ENCODE results near the gene SEL1L3.

Gene SEL1L3

DNA sequence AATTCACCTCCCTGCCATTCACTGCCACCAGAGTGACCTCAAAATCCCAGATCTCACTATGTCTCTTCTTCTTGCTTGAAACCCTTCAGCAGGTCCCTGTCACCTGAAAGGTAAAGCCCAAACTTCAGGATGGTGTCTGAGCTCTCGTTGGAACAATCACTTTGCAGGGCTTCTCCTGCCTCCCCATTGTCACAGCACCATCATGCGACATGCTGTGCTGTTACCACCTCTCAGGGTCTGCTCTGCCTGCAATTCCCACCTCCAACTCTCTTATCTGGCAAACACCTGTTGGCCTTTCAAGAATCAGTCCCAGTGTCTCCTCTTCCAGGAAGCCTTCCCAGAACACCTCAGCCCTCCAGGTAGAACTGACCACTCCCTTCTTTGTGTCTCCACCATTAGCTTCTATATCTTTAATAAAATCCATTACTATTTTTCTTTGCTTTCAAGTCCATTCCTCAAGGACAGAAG, 46.2 kb downstream of the SEL1L3 start:
- DNase-seq = no peak

DNA sequence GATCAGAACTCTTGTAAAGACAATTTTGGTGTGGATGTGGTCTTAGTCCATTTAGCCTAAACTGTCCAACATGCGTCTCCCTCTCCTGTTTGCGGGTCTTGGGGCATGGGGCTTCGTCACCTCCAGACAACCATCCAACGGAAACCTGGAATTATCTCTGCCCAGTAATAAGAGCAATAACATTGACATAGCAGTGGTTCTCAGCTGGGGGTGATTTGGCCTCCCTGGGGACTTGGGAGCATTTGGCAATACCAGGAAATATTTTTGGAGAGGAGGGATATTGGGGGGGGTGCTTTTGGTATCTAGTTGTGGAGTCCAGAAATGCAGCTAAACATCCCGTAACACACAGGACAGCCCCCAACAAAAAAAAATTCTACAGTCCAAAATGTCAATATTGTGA, 47.2 kb downstream of the SEL1L3 start:
- DNase-seq = peak; percentile 61

DNA sequence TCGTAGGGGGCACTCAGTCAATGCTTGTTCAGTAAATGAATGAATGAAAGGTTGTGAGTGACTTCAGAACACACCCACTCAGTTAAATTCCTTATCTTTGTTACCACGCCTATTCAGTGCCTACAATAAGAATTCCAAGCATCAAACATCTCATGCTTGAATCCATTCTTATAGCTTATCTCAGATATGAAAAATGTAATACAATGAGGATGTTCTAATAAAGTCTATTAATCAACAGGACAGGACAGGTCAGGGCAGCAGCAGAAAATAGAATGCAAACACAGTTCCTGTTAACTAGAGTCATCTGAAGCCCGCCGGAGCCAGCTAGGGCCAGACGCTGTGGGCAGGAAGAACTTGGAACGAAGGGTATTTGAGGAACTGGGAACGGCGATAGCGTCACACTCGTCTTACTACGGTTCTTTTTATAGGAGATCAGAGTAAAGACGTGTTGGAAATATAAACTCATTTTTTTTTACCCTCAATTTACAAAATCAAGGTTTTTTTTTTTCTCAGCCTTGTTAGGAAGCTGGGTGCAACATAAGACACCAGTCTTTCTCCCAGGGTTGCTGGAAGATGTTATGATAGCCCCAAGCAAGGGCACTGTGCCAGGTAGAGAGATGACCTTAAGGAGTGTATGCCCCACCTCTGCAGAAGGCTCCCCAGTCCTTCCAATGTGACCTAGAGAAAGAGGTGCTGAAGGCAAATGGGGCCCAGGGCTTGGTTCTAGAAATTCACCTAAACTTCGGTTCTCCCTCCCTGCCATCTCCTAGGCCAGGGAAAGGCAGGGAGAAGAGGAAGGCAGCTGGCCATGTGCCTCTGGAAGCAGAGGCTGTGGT, 48.3 kb downstream of the SEL1L3 start:
- DNase-seq = peak; percentile 44

DNA sequence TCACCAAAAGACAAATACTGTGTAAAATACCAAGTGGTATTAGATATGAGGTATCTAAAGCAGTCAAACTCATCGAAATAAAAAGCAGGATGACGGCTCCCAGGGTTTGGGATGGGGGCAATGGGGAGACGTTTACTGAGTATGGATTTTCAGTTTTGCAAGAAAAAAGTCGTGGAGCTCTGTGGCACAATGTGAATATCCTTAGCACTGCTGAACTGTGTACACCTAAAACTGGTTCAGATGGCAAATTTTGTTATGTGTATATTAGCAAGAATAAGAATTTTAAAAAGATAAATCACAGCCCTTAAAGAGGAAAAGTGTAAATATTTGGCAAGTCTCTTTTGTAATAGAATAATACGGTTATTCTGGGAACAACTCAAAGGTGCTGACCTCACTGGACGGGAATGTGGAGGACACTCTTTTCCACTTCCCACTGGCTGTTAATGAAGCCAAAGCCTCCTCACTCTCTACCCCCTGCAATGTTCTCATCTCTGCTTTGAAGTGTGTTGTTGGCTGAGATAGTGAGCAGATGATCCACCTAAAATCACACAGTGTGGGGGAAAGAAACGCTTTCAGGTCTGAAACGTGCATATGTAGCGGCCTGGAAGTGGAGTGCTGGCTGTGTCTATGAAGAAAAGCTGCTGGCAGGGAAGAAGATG, 49.2 kb downstream of the SEL1L3 start:
- peak; percentile 82 for DNase-seq

DNA sequence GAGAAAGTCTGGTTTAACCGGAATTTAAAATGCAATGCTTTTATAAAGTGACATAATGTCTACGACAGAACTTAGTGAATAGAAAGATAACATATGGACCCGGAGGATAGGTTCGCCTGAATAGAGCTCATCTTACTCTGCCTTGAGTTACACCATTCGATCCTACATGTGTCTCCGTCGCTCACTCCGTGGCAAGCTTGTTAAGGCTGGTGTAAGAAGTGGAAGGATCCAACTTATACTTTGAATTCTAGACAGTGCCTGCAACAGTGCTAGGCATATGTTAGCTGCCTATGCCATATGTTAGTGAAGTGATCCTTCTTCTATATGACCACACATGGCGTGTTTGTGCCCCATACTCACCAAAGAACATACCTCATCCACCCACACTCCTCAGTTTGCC, 50.9 kb downstream of the SEL1L3 start:
- peak; percentile 31 for DNase-seq

DNA sequence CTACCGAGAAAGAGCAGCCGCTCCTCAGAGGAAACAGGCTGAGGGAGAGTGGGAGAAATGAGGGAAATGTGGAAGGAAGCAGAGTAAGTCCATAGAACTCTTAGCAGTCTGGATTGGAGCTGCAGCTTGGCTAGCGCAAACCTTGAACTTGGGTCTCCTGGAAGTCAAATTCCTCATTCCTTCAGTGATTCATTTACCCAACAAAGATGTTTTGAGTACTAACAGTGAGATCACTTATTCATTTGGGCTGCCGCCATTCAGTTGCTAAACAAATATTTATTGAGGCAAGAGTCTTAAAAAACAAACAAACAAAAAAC, 51.5 kb downstream of the SEL1L3 start:
- peak; percentile 54 for DNase-seq

DNA sequence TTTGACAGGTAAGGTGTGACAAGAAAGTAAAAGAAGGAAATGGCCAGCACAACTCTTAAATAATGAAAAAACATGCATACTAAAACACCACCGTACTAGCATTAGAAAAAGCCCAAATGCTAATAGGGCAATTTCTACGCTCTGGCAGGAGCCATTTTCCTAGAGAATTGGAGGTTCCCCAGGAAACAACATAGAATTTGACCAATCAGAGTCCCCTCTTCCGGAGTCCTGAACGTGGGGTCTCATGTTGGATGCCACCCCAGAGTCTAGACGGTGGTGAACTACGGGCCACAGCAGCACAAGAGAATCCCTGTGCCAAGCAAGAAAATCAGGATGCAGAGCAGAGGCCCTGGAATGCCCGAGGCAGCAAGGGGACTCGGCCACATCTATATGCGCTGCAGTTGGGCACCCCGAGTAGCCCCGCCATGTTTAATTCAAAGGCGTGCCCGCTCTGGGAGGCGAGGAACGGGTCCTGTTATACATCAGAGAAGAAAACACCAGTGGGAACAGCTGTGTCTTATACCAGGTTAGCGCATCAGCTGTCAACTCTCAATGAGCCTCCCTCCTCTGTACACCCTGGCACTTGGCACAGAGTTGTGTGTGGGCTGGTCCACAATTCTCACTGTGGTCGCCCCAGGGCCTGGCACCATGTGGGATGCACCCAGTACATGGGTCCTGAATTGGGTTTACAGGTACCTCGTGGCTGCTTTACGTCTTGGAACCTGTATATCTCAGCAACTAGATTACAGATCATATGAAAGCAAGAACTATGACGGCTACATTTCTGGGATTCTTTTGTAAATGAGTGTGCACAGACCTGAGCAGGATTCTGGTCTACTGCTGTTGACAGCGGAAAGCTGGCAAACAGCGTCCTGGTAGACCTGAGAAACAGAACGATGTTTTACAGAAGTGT, 52.1 kb downstream of the SEL1L3 start:
- no peak for DNase-seq

DNA sequence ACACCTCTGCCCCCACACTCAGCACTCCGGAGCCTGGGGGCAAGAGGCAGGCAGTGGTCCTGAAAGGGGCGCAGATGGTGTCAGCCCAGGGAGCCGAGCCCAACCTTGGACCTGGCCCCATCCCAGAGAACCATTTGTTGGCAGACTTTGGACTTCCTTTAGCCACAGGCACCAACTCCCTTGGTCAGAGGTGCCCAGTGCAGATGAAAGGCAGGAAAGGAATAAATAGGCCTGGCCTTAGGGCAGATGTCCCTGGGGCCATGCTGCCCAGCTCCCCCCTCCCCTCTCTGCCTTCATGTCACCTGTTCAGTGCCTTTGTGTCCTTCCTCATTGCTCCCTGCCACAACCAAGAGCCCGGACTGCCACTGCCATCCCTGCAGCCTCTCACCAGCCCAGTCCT, 52.8 kb downstream of the SEL1L3 start:
- no peak for DNase-seq

DNA sequence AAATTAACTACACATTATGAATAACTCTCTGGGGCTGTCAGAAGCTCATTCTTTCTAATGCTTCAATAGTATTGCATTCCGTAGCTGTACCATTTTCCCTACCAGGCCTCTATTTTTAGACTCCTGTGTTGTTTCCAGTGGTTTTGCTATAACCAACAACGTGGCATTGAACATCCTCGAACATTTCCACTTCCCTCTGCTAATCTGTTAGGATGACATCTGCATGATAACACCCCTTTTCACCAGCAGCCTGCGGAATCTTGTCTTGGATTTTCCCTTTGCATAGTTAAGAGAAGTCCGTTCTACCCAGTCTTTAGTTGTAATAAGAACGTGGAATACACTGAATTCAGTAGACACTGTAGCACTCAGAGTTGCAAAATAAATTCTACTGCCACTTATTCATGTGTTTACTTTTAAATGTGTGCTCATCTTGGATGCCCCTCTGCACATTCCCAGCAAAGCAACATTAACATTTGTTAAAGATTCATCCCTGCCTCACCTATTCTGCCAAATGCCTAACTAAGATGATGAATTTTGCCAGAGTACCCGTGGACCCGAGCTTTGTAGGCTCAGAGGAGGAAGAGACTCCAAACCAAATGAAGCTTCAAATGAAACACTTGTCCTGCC, 55.6 kb downstream of the SEL1L3 start:
- DNase-seq = no peak

DNA sequence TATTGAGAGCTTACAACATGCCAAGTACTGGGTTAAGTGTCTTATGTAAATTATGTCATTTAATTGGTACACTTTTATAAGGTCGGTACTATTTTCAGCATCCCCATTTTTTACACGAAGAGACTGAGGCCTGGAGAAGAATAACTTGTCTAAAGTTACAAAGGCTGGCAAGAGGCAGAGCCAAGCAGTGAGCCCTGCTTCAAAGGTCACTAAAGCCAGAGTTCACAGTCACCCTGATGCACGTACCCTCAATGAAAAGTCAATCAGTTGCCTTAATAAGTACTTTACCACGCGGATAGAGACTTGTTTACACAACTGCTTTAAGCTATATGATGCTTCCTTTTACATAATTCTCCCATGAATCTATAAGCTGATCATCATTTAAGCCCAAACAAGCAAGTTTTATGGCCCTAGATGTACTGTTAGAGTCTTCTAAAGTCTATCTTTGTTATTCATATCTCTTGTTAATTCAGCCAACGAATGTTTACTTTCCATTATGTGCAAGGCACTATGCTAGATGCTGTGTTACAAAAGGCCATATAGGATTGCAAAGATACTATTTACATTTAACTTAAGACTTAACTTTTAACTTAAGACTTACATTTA, 57.4 kb downstream of the SEL1L3 start:
- no peak for DNase-seq

DNA sequence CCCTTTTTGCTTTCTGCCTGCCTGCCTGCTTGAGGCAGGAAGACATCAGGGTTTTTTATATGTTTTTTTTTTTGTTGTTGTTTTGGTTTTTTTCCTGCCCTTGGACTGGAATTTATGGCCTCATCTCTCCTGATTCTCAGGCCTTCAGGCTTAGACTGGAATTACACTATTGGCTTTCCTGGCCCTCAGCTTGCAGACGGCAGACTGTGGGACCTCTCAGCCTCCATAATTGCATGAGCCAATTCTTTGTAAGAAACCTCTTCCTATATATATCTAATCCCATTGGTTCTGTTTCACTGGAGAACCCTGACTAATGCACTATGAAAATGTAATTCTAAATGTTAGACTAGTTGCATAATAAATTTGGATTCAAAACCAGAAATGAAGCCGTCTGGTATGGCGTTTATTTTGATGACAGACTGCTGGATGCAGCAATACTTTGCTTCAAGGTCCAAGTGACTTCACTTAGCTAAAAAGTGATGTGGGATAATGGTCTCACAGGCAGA, 59.0 kb downstream of the SEL1L3 start:
- no peak for DNase-seq

DNA sequence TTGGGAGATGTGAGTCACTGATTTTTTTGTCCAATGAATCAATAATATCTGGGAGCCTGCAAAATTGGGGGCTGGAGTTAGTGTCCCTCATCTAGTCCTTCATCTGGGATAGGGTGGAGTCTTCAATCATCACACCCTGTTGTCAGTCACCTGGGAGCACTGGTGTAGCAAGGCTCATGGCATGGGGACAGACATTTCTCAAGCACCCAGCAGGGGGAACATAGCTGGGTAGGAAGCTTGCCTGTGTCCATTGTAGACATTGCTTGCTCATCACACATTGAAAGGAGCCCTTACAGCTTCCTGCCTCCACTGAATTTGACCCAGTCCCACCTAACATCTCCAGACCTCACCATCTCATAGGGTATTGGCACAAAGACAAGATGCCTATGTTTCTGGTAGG, 61.2 kb downstream of the SEL1L3 start:
- no peak for DNase-seq

DNA sequence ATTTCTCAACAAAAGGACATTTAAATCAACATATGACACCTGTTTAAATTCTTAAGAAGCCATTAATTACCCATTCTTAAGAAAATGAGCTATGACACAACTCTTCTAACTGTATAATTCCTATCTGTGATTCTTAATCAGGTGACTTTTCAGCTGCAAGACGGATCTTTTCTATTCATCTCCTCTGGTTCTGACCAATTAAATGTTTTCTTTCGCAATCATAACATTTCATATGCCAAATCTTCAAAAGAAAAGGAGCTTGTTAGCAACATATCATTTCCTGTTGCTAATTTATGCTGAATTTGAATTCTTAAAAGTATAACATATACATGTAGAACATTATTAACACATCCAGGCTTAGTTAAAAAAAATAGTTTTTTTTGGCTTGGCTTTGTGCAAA, 62.5 kb downstream of the SEL1L3 start:
- DNase-seq = no peak

DNA sequence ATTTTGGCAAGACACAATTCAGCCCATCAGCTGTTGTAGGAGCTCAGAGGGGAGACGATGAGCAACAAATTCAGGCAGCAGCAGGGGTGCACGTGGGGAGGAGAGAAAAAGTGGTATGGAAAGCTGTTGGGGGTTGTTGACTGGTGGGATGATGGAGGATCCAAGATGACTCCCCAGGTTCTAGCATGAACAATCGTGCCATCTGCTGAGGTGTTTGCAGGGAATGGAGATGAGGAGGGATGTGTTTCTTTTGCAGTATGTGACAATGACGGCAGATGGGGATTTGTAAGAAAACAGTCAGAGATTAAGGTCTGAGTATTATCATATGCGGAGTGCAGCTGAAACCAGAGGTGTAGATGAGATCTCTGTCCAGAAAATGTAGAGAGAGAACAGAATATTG, 63.3 kb downstream of the SEL1L3 start:
- DNase-seq = no peak

DNA sequence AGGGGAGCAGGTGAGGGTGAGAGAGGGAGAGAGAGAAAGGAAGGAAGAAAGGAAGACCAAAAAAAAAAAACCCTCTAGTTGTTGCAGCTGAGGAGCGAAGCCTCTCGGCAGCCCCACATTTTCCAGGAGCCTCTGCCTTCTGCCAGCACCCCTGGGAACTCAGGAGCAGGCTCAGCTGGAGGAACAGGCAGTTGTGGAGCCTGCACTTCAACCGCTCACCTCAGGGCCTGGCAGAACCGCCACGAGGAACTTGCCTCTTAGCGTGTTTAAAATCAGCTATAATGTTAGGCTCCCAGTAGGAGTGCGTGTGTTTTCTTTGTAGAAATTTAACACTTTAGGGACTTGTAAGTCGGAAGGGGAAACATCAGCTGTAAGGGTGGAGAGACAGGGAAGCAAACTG, 65.7 kb downstream of the SEL1L3 start:
- no peak for DNase-seq

DNA sequence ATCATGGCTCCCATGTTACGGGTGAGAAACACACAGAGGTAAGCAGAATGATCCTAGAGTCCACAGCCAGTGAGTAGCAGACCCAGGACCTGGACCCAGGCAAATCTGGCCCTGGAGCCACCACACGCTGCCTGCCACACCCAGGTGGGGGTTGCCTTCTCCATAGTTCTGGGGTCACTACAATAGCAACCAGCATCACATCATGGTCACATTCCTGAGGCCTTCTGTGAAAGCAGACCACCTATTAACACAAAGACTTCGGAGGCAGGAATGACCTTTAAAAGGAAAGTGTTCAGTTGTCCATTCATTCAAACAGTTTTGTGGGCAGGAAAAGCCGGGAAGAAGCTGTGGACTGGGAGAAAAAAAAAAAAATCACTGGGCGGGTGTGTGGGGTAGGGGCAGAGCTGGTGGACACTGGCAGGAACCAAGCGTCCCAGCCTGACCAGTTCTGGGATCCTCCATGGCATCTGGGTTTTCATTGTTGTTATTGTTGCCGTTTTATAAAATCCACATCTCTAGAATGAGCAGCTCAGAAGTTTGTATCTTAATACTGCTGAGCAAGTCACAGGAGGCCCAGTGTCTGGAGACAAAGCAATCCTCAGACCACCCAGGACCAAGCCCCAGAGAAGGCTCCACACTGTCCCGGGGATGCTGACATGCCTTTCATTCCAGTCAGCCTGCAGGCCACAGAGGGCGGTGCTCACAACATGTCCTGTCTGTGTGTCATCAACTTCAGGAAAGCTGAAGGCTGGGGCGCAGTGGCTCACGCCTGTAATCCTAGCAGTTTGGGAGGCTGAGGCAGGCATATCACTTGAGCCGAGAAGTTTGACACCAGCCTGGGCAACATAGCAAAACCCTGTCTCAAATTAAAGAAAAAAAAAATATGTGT, 67.0 kb downstream of the SEL1L3 start:
- peak; percentile 95 for DNase-seq

DNA sequence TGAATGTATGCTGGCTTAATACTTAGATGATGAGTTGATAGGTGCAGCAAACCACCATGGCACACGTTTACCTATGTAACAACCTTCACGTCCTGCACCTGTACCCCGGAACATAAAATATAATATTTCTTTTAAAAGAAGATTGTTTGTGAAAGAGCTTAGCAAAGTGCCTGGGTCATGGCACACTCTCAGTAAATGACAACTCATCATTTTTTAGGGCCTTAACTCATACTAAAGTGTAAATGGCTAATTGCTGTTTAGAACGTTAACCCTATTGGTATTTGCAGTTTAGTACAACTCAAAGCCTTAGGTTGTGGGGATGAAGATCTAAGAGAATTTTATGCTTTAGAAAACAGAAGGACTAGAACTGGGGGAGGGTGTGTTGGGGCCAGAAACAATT, 67.7 kb downstream of the SEL1L3 start:
- no peak for DNase-seq

DNA sequence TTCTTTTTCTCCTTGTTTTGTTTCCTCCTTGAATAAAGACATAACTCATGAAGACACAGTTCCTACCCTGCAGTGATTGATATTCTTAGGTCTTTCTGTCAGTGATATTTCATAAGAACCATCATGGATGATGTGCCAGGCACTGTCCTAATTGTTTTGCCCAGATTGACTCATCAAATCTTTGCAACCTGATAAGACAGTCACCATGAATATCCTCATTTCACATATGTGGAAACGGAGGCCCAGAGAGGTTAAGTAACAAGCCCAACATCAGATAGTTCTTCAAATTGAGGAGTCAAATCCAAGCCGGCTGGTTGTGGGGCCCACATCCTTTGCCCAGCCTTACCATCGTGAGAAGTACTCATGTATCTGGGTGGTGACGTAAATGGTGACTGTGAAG, 69.9 kb downstream of the SEL1L3 start:
- DNase-seq = no peak

DNA sequence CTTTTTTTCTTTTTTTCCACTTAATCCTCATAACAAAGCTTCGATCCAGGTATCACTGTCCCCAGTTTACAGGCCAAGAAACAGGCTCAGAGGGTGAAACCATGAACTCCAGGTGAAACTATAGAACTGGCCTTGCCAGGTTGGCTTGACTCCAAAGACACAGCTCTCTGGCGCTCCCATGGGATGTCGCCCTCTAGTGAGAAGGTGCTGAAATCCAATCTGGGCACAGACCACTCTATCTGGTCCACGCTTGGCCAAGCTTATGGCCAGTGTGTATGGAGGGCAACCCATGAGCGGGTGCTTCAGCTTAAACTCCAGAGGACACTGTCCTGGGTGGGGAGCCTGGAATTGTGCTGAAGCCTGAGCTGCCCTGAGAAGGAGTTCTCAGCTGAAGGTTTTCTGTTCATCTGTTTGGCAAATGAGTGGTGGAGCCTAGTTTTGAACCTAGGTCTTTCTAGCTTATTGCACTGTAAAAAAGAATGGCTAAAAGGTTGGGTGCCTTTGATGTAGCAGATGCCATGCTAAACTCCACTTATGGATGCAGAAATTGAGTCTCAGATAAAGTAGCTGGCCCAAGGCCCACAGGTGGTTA, 70.5 kb downstream of the SEL1L3 start:
- no peak for DNase-seq

DNA sequence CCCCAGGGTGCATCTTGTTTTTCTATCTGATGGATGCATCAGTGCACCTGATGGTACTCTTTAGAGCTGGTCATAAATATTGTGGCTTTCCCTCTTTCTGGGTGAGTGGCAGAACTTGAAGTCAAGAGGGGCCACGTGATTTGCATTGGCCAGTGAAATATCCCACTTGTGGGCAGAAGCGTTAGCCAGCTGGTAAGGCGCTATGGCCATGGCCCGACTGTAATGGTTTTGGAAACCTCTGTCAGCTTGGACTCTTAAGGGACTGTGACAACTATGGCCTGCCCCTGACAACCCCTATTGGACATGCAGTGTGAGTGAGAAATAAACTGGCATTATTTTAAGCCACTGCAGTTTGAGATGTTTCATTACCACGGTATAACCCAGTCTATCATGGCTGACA, 72.8 kb downstream of the SEL1L3 start:
- no peak for DNase-seq

Data from fibroblast of skin of abdomen (primary cell).